GM19025 (cell line): ENCODE results near the gene EDAR.

ENCODE experiments used
- ATAC-seq: cut with Tn5 transposase; IDR thresholded peaks from one replicate; pipeline ENCODE4 v1.9.1; 2021; ENCODE audit warnings: mild to moderate bottlenecking, low read depth, moderate library complexity; ENCODE audit not compliant: unreplicated experiment

EDAR gene

GRCh38 chr2:109005686-109006204 is 16.7 kb upstream of the EDAR start:
- ATAC-seq = no peak

- no peak for ATAC-seq
Measured at GRCh38 chr2:109001201-109001600, 12.2 kb upstream of the EDAR start.

GRCh38 chr2:109000738-109001137 is 11.7 kb upstream of the EDAR start:
- no peak for ATAC-seq

GRCh38 chr2:108998911-108999310 is 9.9 kb upstream of the EDAR start:
- ATAC-seq = no peak

GRCh38 chr2:108994178-108994577 is 5.2 kb upstream of the EDAR start:
- ATAC-seq = no peak

- ATAC-seq = no peak
Measured at GRCh38 chr2:108993095-108993937, 4.3 kb upstream of the EDAR start.

- ATAC-seq = no peak
Measured at GRCh38 chr2:108988076-108988795, 784 bp downstream of the EDAR start.

- no peak for ATAC-seq
Measured at GRCh38 chr2:108986916-108987510, 2.0 kb downstream of the EDAR start.

- no peak for ATAC-seq
Measured at GRCh38 chr2:108983610-108984009, 5.4 kb downstream of the EDAR start.

- no peak for ATAC-seq
Measured at GRCh38 chr2:108983061-108983460, 6.0 kb downstream of the EDAR start.

- no peak for ATAC-seq
Measured at GRCh38 chr2:108982259-108982679, 6.8 kb downstream of the EDAR start.

GRCh38 chr2:108981846-108982245 is 7.2 kb downstream of the EDAR start:
- no peak for ATAC-seq

GRCh38 chr2:108980076-108980475 is 8.9 kb downstream of the EDAR start:
- ATAC-seq = no peak

- ATAC-seq = no peak
Measured at GRCh38 chr2:108979461-108979860, 9.6 kb downstream of the EDAR start.

GRCh38 chr2:108978709-108979111 is 10.3 kb downstream of the EDAR start:
- no peak for ATAC-seq

- no peak for ATAC-seq
Measured at GRCh38 chr2:108975613-108976435, 13.2 kb downstream of the EDAR start.

- no peak for ATAC-seq
Measured at GRCh38 chr2:108974674-108975073, 14.3 kb downstream of the EDAR start.

GRCh38 chr2:108972663-108973062 is 16.4 kb downstream of the EDAR start:
- ATAC-seq = no peak

- ATAC-seq = no peak
Measured at GRCh38 chr2:108971661-108972566, 17.1 kb downstream of the EDAR start.
